ENCODE data around the gene REEP6. TPM values are rescaled to one million over a fixed set of nuclear protein-coding genes. Genes with fewer than 3 reads are reported as not detected.

Gene REEP6
- total and polyA plus RNA-seq, 2 donors (not counting 1 experiment from before 2014, with no cell fraction given) = 0.47 to 0.99 TPM

GRCh38 chr19:1524972-1525325 lies 34.0 kb downstream of the REEP6 start:
- H3K27ac ChIP-seq (ENCODE audit: insufficient read depth, low read length) = no peak overlapping the region
- peaks cover 18% of the 10 kb centered on the region for H3K27me3 ChIP-seq (ENCODE audit: control insufficient read depth, insufficient read depth, low read length)
- DNase-seq (ENCODE audit: low read depth in 2 of 2) = no peak
- H3K36me3 ChIP-seq (ENCODE audit: control insufficient read depth, insufficient read depth, low read length) = no peaks in the 10 kb centered on the region
- H3K9ac ChIP-seq (ENCODE audit: insufficient read depth, low read length) = no peak overlapping the region
- no peaks in the 10 kb centered on the region for H3K79me2 ChIP-seq (ENCODE audit: control insufficient read depth, insufficient read depth, low read length)
- H3K9me3 ChIP-seq (ENCODE audit: control insufficient read depth, insufficient read depth, low read depth, low read length) = no peaks in the 10 kb centered on the region
- H2AFZ ChIP-seq (ENCODE audit: low read length) = no peak overlapping the region
- no peak overlapping the region for H3K4me2 ChIP-seq (ENCODE audit: extremely low read depth, insufficient read depth, low read length)
- no peak overlapping the region for H3K4me3 ChIP-seq (replicated peaks in 1 of 4; ENCODE audit: control extremely low read depth in 1 of 4, insufficient read depth in 1 of 4, low read depth in 3 of 4, low read length in 4 of 4)
- TF ChIP-seq CTCF (conservative IDR thresholded peaks at IDR 0.05 in 1 of 2, IDR thresholded peaks at IDR 0.05 in 1 of 2; ENCODE audit: low read depth in 1 of 2, low read length in 2 of 2) (no peak), EZH2 (IDR thresholded peaks at IDR 0.05; ENCODE audit: low read length, missing control alignments) (no peak)
- no peaks in the 10 kb centered on the region for H3K4me1 ChIP-seq (ENCODE audit: control insufficient read depth, extremely low read depth, insufficient read depth, low read length)
- H4K20me1 ChIP-seq (ENCODE audit: control insufficient read depth, extremely low read depth, insufficient read depth, low read length) = no peaks in the 10 kb centered on the region

DNA sequence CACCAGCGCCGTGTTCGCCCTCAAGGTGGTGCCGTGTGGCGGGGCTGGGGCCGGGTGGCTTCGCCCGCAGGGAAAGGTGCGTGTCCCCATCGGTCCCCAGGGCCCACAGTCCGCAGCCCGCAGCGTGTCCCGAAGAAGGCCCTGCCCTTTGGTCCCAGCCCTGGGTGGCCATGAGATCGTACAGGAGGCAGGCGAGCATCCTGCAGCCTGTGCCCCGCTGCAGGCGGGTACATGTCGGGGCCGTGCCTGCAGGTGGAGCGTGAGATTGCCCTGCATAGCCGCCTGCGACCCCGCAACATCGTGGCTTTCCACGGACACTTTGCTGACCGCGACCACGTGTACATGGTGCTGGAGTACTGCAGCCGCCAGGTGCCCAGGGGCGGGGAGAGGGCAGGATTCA lies 34.4 kb downstream of the REEP6 start:
- TF ChIP-seq CTCF (conservative IDR thresholded peaks at IDR 0.05 in 1 of 2, IDR thresholded peaks at IDR 0.05 in 1 of 2; ENCODE audit: low read depth in 1 of 2, low read length in 2 of 2) = no peak
- no peaks in the 10 kb centered on the region for H3K36me3 ChIP-seq (ENCODE audit: control insufficient read depth, insufficient read depth, low read length)
- H3K9me3 ChIP-seq (ENCODE audit: control insufficient read depth, insufficient read depth, low read depth, low read length) = no peaks in the 10 kb centered on the region
- H3K79me2 ChIP-seq (ENCODE audit: control insufficient read depth, insufficient read depth, low read length) = no peaks in the 10 kb centered on the region
- H3K9ac ChIP-seq (ENCODE audit: insufficient read depth, low read length) = no peak overlapping the region
- no peak overlapping the region for H3K4me3 ChIP-seq (replicated peaks in 1 of 4; ENCODE audit: control extremely low read depth in 1 of 4, insufficient read depth in 1 of 4, low read depth in 3 of 4, low read length in 4 of 4)
- no peak overlapping the region for H2AFZ ChIP-seq (ENCODE audit: low read length)
- H3K4me2 ChIP-seq (ENCODE audit: extremely low read depth, insufficient read depth, low read length) = no peak overlapping the region
- H3K4me1 ChIP-seq (ENCODE audit: control insufficient read depth, extremely low read depth, insufficient read depth, low read length) = no peaks in the 10 kb centered on the region
- H3K27me3 ChIP-seq (ENCODE audit: control insufficient read depth, insufficient read depth, low read length) = peaks cover 18% of the 10 kb centered on the region
- no peaks in the 10 kb centered on the region for H4K20me1 ChIP-seq (ENCODE audit: control insufficient read depth, extremely low read depth, insufficient read depth, low read length)
- no peak for DNase-seq (ENCODE audit: low read depth in 2 of 2)
- no peak overlapping the region for H3K27ac ChIP-seq (ENCODE audit: insufficient read depth, low read length)

- Histone ChIP-seq H2AFZ (ENCODE audit: low read length) (no peak overlapping the region), H3K4me3 (replicated peaks in 1 of 4; ENCODE audit: control extremely low read depth in 1 of 4, insufficient read depth in 1 of 4, low read depth in 3 of 4, low read length in 4 of 4) (no peak overlapping the region), H3K36me3 (ENCODE audit: control insufficient read depth, insufficient read depth, low read length) (no peaks in the 10 kb centered on the region), H3K9ac (ENCODE audit: insufficient read depth, low read length) (no peak overlapping the region), H3K27me3 (ENCODE audit: control insufficient read depth, insufficient read depth, low read length) (peaks cover 18% of the 10 kb centered on the region), H3K9me3 (ENCODE audit: control insufficient read depth, insufficient read depth, low read depth, low read length) (no peaks in the 10 kb centered on the region), H4K20me1 (ENCODE audit: control insufficient read depth, extremely low read depth, insufficient read depth, low read length) (no peaks in the 10 kb centered on the region), H3K79me2 (ENCODE audit: control insufficient read depth, insufficient read depth, low read length) (no peaks in the 10 kb centered on the region), H3K4me1 (ENCODE audit: control insufficient read depth, extremely low read depth, insufficient read depth, low read length) (no peaks in the 10 kb centered on the region), H3K27ac (ENCODE audit: insufficient read depth, low read length) (no peak overlapping the region), H3K4me2 (ENCODE audit: extremely low read depth, insufficient read depth, low read length) (no peak overlapping the region)
- no peak for TF ChIP-seq CTCF (conservative IDR thresholded peaks at IDR 0.05 in 1 of 2, IDR thresholded peaks at IDR 0.05 in 1 of 2; ENCODE audit: low read depth in 1 of 2, low read length in 2 of 2)
- no peak for TF ChIP-seq EZH2 (IDR thresholded peaks at IDR 0.05; ENCODE audit: low read length, missing control alignments)
- no peak for DNase-seq (ENCODE audit: low read depth in 2 of 2)
These were observed 35.2 kb downstream of the REEP6 start for GRCh38 chr19:1526066-1526778.
